K562 (cell line): Measurements from ENCODE around the gene GGACT. TPM values are rescaled to one million over a fixed set of nuclear protein-coding genes. Genes with fewer than 3 reads are reported as not detected.

Experiments
- ARID2 ChIP-seq: fragments of 450-650 bp; IDR thresholded peaks from 2 replicates; pipeline ENCODE4 v1.6.1; 2017; ENCODE audit warnings: antibody characterized with exemption, mild to moderate bottlenecking
- C11orf30 ChIP-seq: fragments of 450-650 bp; IDR thresholded peaks from 2 replicates; pipeline ENCODE4 v1.6.1; 2016; ENCODE audit warnings: low read depth, mild to moderate bottlenecking
- CGGBP1 ChIP-seq: fragments of 250-450 bp; sonication (Bioruptor Pico); IDR thresholded peaks from 2 replicates; pipeline ENCODE4 v1.9.0; 2021; ENCODE audit warnings: mild to moderate bottlenecking
- CREBBP ChIP-seq: IDR thresholded peaks from one replicate; pipeline ENCODE4 v1.6.1; 2012; ENCODE audit warnings: low read depth, mild to moderate bottlenecking, control low read depth, inconsistent platforms, low read length
- CTCFL ChIP-seq: IDR thresholded peaks from 2 replicates; pipeline ENCODE4 v1.6.1; 2011; ENCODE audit warnings: borderline replicate concordance, low read depth, mild to moderate bottlenecking, moderate library complexity, low read length; ENCODE audit not compliant: insufficient read depth, poor library complexity, severe bottlenecking
- ESRRA ChIP-seq: fragments of 450-650 bp; IDR thresholded peaks from 2 replicates; pipeline ENCODE4 v1.6.1; 2014; ENCODE audit warnings: low read depth, mild to moderate bottlenecking, moderate library complexity, borderline replicate concordance
- FOXK1 ChIP-seq: sonication (generic); formaldehyde crosslinking; IDR thresholded peaks from 2 replicates; pipeline ENCODE4 v1.8.0; 2022; ENCODE audit warnings: missing genetic modification reagents, mild to moderate bottlenecking, borderline replicate concordance
- MAFG ChIP-seq: fragments of 450-650 bp; conservative IDR thresholded peaks from 2 replicates; pipeline ENCODE4 v1.6.1; 2016; ENCODE audit warnings: missing genetic modification characterization, missing compliant biosample characterization
- MLX ChIP-seq, 2 experiments: fragments of 450-650 bp in 1 of 2; sonication (generic) in 1 of 2; formaldehyde crosslinking; conservative IDR thresholded peaks; 2 replicates each; pipeline versions ENCODE4 v1.4.0 to v1.8.1; 2020 to 2022; ENCODE audit warnings: mild to moderate bottlenecking in 1 of 2, missing genetic modification reagents in 1 of 2
- NELFE ChIP-seq: IDR thresholded peaks from 2 replicates; pipeline ENCODE4 v1.6.1; 2011; ENCODE audit warnings: mild to moderate bottlenecking; ENCODE audit not compliant: insufficient read depth, insufficient read length
- NUFIP1 ChIP-seq: fragments of 450-650 bp; IDR thresholded peaks from 2 replicates; pipeline ENCODE4 v1.6.1; 2018; ENCODE audit not compliant: partially characterized antibody
- SRSF1 ChIP-seq: fragments of 200-400 bp; formaldehyde crosslinking; IDR thresholded peaks from 2 replicates; pipeline ENCODE4 v1.6.1; 2017; ENCODE audit warnings: mild to moderate bottlenecking, low read depth, low read length, moderate library complexity
- TCF7L2 ChIP-seq: fragments of 150-350 bp; IDR thresholded peaks from 2 replicates; pipeline ENCODE4 v1.6.1; 2016; ENCODE audit warnings: low read depth, mild to moderate bottlenecking, low read length, moderate library complexity
- TGIF2 ChIP-seq: sonication (generic); formaldehyde crosslinking; IDR thresholded peaks from 2 replicates; pipeline ENCODE4 v1.8.1; 2022; ENCODE audit warnings: mild to moderate bottlenecking, missing genetic modification reagents, moderate library complexity
- VEZF1 ChIP-seq: fragments of 200-800 bp; sonication (Bioruptor generic); IDR thresholded peaks from 2 replicates; pipeline ENCODE4 v1.6.1; 2017; ENCODE audit warnings: missing genetic modification characterization, missing compliant biosample characterization
- ZBTB26 ChIP-seq: fragments of 450-650 bp; formaldehyde crosslinking; IDR thresholded peaks from 2 replicates; pipeline ENCODE4 v1.4.0; 2022; ENCODE audit warnings: missing genetic modification characterization
- ZNF184 ChIP-seq: sonication (generic); formaldehyde crosslinking; IDR thresholded peaks from 2 replicates; pipeline ENCODE4 v1.5.0; 2020; ENCODE audit warnings: missing genetic modification reagents
- ZNF24 ChIP-seq: fragments of 450-650 bp; IDR thresholded peaks from 2 replicates; pipeline ENCODE4 v1.6.1; 2016
- ZNF518B ChIP-seq: fragments of 250-450 bp; sonication (Bioruptor Pico); IDR thresholded peaks from 2 replicates; pipeline ENCODE4 v1.5.0; 2021; ENCODE audit warnings: mild to moderate bottlenecking, moderate library complexity
- polyA plus RNA-seq, 8 experiments: library from polyadenylated mRNA; depleted of rRNA in 4 of 8; stranded (reverse) in 5 of 8; unstranded in 3 of 8; fragments of >200 nt; fragmentation: Nextera tagmentation in 2 of 8; fragmentation: Illumina TruSeq in 1 of 8; extraction: Ambion mirVana in 2 of 8; extraction: Trizol in 1 of 8; gene quantifications; 2 replicates each; pipeline versions ENCODE4 v1.2.1 to v1.2.3, GENCODE V29; 2011 to 2014; ENCODE audit warnings: inconsistent platforms in 1 of 8, missing spikeins in 1 of 8
- total RNA-seq, 7 experiments: library from RNA; depleted of rRNA in 6 of 7; stranded (reverse); fragments of >200 nt in 6 of 7; fragmentation: Illumina TruSeq in 2 of 7; extraction: Trizol in 2 of 7; gene quantifications; 2 replicates each; pipeline versions ENCODE4 v1.2.1 to v1.2.3, GENCODE V29; 2011 to 2021; ENCODE audit warnings: low replicate concordance in 1 of 7

GGACT gene
- total and polyA plus RNA-seq, 9 of the 15 experiments (the other 6 are each of a cell fraction or from before 2014, with no cell fraction given) = 0.20 to 3.2 (median 1.7) TPM

- TF ChIP-seq CTCFL = no peak
- no peak for TF ChIP-seq FOXK1 (CRISPR knock-in tag)
- TF ChIP-seq C11orf30 = peak; percentile 54
- TF ChIP-seq SRSF1 = no peak
- TF ChIP-seq VEZF1 (CRISPR knock-in tag) = no peak
- no peak for TF ChIP-seq ZBTB26
- TF ChIP-seq ZNF518B (CRISPR knock-in tag) = no peak
- no peak for TF ChIP-seq ZNF184
- no peak for TF ChIP-seq TCF7L2
- TF ChIP-seq MAFG (tag) = peak; percentile 66
- no peak for TF ChIP-seq MLX (CRISPR knock-in tag; conservative IDR thresholded peaks at IDR 0.05)
- TF ChIP-seq ZNF24 = no peak
- no peak for TF ChIP-seq TGIF2 (CRISPR knock-in tag)
- no peak for TF ChIP-seq NELFE
- no peak for TF ChIP-seq ESRRA
- no peak for TF ChIP-seq CREBBP
- no peak for TF ChIP-seq ARID2
- TF ChIP-seq CGGBP1 (CRISPR knock-in tag) = no peak
- no peak for TF ChIP-seq NUFIP1
Observed at GRCh38 chr13:100518394-100519062, 70.1 kb downstream of the GGACT start (continued).
